HepG2 (cell line): ENCODE measurements around the gene KLHL36. TPM values are rescaled to one million over a fixed set of nuclear protein-coding genes. Genes with fewer than 3 reads are reported as not detected.

Experiments
- ISL2 ChIP-seq: sonication (generic); formaldehyde crosslinking; IDR thresholded peaks from 2 replicates; pipeline ENCODE4 v1.5.0; 2020; ENCODE audit warnings: missing genetic modification reagents
- KDM5A ChIP-seq: fragments of 200-600 bp; sonication (generic); IDR thresholded peaks from 2 replicates; pipeline ENCODE4 v1.7.0; 2018; ENCODE audit warnings: antibody characterized with exemption, mild to moderate bottlenecking, low read length, borderline replicate concordance
- MBNL3 ChIP-seq: fragments of 250-450 bp; sonication (Bioruptor Pico); conservative IDR thresholded peaks from 2 replicates; pipeline ENCODE4 v1.8.0; 2022; ENCODE audit warnings: mild to moderate bottlenecking, inconsistent platforms
- NAIF1 ChIP-seq: sonication (generic); formaldehyde crosslinking; IDR thresholded peaks from 2 replicates; pipeline ENCODE4 v1.5.0; 2020; ENCODE audit warnings: mild to moderate bottlenecking, missing genetic modification reagents, borderline replicate concordance
- PRMT3 ChIP-seq: sonication (generic); formaldehyde crosslinking; IDR thresholded peaks from 2 replicates; pipeline ENCODE4 v1.8.1; 2022; ENCODE audit warnings: low read depth, mild to moderate bottlenecking, moderate library complexity, missing genetic modification reagents, borderline replicate concordance
- SAP130 ChIP-seq: IDR thresholded peaks from 2 replicates; pipeline ENCODE4 v1.6.1; 2016; ENCODE audit warnings: low read depth
- SMAD1 ChIP-seq: sonication (generic); formaldehyde crosslinking; IDR thresholded peaks from 2 replicates; pipeline ENCODE4 v1.4.0; 2020; ENCODE audit warnings: missing genetic modification reagents, low read depth, mild to moderate bottlenecking, borderline replicate concordance
- STAG1 ChIP-seq: sonication (generic); formaldehyde crosslinking; IDR thresholded peaks from 2 replicates; pipeline ENCODE4 v1.4.0; 2020; ENCODE audit warnings: missing genetic modification reagents
- STAT5B ChIP-seq: sonication (generic); formaldehyde crosslinking; IDR thresholded peaks from 2 replicates; pipeline ENCODE4 v1.4.0; 2020; ENCODE audit warnings: missing genetic modification reagents
- TAF1 ChIP-seq: sonication (generic); formaldehyde crosslinking; IDR thresholded peaks from 2 replicates; pipeline ENCODE4 v1.4.0; 2020; ENCODE audit warnings: missing genetic modification reagents
- TAF15 ChIP-seq: fragments of 200-400 bp; formaldehyde crosslinking; IDR thresholded peaks from one replicate; pipeline ENCODE4 v1.6.1; 2018; ENCODE audit warnings: mild to moderate bottlenecking, low read depth, low read length; ENCODE audit not compliant: poor library complexity, severe bottlenecking
- TBL1XR1 ChIP-seq: fragments of 150-350 bp; IDR thresholded peaks from 2 replicates; pipeline ENCODE4 v1.6.1; 2014; ENCODE audit warnings: borderline replicate concordance, low read length; ENCODE audit not compliant: partially characterized antibody
- U2AF2 ChIP-seq: fragments of 200-400 bp; formaldehyde crosslinking; IDR thresholded peaks from 2 replicates; pipeline ENCODE4 v1.6.1; 2017; ENCODE audit warnings: low read depth, mild to moderate bottlenecking, low read length
- XRCC5 ChIP-seq: fragments of 200-400 bp; formaldehyde crosslinking; optimal IDR thresholded peaks from 2 replicates; pipeline ENCODE3; 2017; ENCODE audit warnings: mild to moderate bottlenecking, low read length
- ZBTB7B ChIP-seq: sonication (generic); formaldehyde crosslinking; IDR thresholded peaks from 2 replicates; pipeline ENCODE4 v1.4.0; 2020; ENCODE audit warnings: missing genetic modification reagents
- polyA plus RNA-seq, 8 experiments: library from polyadenylated mRNA; depleted of rRNA in 3 of 8; stranded (reverse) in 7 of 8; unstranded in 1 of 8; fragments of >200 nt; fragmentation: Illumina TruSeq in 4 of 8; extraction: Trizol in 4 of 8; gene quantifications; 2 replicates each; pipeline versions ENCODE4 v1.2.1 to v1.2.3, GENCODE V29; 2011 to 2016; ENCODE audit warnings: low read depth in 4 of 8, missing spikeins in 1 of 8, mixed read lengths in 1 of 8; ENCODE audit not compliant: insufficient read depth in 1 of 8
- total RNA-seq, 5 experiments: library from RNA; depleted of rRNA; stranded (reverse); fragments of >200 nt; fragmentation: Illumina TruSeq; extraction: Trizol; gene quantifications; 2 replicates each; pipeline ENCODE4 v1.2.3, GENCODE V29; 2016; ENCODE audit warnings: low read depth in 1 of 5
- TF ChIP-seq, protein P1 (sequence below): sonication (generic); formaldehyde crosslinking; IDR thresholded peaks from 2 replicates; pipeline ENCODE4 v1.4.0; 2020; ENCODE audit warnings: missing genetic modification reagents, borderline replicate concordance
- TF ChIP-seq, protein P2 (sequence below): sonication (generic); formaldehyde crosslinking; conservative IDR thresholded peaks from 2 replicates; pipeline ENCODE4 v1.8.0; 2022; ENCODE audit warnings: missing genetic modification reagents
- TF ChIP-seq, protein P3 (sequence below): sonication (generic); formaldehyde crosslinking; IDR thresholded peaks from 2 replicates; pipeline ENCODE4 v1.5.1; 2020; ENCODE audit warnings: mild to moderate bottlenecking, moderate library complexity, missing genetic modification reagents
- TF ChIP-seq, protein P4 (sequence below): sonication (generic); formaldehyde crosslinking; IDR thresholded peaks from 2 replicates; pipeline ENCODE4 v1.5.0; 2020; ENCODE audit warnings: missing genetic modification reagents
- TF ChIP-seq, protein P5 (sequence below): fragments of 450-650 bp; IDR thresholded peaks from 2 replicates; pipeline ENCODE4 v1.6.1; 2016

The KLHL36 gene
- total and polyA plus RNA-seq, 2 of the 13 experiments (the other 11 are each of a cell fraction or from before 2014, with no cell fraction given) = 24.3 to 26.0 TPM

DNA sequence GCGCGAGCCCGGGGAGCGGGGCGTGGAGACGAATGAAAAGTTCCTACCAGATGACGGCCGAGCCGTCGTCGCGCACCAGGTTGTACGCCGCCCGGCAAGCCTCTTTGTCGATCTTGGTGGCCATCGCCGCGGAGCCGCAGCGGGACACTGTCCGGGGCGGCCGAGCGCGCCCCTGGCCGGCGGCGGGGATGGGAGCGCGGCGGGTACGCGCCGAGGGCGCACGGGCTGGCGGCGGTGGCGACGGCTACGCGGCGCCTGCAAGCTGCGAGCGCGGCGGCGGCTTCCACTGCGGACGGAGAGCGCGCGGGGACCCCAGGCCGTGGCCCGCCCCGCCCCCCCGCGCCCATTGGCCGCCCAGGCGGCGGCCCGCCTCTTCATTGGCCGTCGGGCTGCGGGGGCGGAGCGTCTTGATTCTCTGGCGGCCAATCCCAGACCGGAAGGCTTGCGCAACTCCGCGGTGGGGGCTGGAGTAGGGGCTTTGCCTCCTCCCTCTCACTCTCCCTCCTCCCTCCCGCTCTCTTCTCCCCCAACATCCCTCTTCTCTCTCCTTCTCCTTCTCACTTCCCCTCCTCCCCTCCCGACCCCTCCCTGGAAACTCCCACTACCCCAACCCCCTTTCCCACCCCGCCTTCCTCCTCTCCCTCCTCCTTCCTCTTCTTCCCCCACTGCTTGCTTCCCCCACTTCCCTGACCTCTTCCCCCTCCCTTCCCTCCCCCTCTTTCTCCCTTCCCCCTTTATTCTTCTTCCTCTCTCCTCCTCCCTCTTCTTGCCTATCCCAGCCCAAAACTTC lies 30.3 kb upstream of the KLHL36 start, which contains the start of gene COTL1 (continued):
- no peak for TF ChIP-seq U2AF2
- TF ChIP-seq SMAD1 = no peak
- TF ChIP-seq, protein P1, sequence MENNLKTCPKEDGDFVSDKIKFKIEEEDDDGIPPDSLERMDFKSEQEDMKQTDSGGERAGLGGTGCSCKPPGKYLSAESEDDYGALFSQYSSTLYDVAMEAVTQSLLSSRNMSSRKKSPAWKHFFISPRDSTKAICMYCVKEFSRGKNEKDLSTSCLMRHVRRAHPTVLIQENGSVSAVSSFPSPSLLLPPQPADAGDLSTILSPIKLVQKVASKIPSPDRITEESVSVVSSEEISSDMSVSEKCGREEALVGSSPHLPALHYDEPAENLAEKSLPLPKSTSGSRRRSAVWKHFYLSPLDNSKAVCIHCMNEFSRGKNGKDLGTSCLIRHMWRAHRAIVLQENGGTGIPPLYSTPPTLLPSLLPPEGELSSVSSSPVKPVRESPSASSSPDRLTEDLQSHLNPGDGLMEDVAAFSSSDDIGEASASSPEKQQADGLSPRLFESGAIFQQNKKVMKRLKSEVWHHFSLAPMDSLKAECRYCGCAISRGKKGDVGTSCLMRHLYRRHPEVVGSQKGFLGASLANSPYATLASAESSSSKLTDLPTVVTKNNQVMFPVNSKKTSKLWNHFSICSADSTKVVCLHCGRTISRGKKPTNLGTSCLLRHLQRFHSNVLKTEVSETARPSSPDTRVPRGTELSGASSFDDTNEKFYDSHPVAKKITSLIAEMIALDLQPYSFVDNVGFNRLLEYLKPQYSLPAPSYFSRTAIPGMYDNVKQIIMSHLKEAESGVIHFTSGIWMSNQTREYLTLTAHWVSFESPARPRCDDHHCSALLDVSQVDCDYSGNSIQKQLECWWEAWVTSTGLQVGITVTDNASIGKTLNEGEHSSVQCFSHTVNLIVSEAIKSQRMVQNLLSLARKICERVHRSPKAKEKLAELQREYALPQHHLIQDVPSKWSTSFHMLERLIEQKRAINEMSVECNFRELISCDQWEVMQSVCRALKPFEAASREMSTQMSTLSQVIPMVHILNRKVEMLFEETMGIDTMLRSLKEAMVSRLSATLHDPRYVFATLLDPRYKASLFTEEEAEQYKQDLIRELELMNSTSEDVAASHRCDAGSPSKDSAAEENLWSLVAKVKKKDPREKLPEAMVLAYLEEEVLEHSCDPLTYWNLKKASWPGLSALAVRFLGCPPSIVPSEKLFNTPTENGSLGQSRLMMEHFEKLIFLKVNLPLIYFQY (CRISPR knock-in tag) = no peak
- TF ChIP-seq, protein P2, sequence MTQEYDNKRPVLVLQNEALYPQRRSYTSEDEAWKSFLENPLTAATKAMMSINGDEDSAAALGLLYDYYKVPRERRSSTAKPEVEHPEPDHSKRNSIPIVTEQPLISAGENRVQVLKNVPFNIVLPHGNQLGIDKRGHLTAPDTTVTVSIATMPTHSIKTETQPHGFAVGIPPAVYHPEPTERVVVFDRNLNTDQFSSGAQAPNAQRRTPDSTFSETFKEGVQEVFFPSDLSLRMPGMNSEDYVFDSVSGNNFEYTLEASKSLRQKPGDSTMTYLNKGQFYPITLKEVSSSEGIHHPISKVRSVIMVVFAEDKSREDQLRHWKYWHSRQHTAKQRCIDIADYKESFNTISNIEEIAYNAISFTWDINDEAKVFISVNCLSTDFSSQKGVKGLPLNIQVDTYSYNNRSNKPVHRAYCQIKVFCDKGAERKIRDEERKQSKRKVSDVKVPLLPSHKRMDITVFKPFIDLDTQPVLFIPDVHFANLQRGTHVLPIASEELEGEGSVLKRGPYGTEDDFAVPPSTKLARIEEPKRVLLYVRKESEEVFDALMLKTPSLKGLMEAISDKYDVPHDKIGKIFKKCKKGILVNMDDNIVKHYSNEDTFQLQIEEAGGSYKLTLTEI (CRISPR knock-in tag) = no peak
- TF ChIP-seq TAF1 = no peak
- TF ChIP-seq, protein P3, sequence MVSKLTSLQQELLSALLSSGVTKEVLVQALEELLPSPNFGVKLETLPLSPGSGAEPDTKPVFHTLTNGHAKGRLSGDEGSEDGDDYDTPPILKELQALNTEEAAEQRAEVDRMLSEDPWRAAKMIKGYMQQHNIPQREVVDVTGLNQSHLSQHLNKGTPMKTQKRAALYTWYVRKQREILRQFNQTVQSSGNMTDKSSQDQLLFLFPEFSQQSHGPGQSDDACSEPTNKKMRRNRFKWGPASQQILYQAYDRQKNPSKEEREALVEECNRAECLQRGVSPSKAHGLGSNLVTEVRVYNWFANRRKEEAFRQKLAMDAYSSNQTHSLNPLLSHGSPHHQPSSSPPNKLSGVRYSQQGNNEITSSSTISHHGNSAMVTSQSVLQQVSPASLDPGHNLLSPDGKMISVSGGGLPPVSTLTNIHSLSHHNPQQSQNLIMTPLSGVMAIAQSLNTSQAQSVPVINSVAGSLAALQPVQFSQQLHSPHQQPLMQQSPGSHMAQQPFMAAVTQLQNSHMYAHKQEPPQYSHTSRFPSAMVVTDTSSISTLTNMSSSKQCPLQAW (CRISPR knock-in tag) = no peak
- peak; percentile 58; the same call in 1 of the 2 replicates for TF ChIP-seq SAP130 (CRISPR knock-in tag)
- TF ChIP-seq, protein P4, sequence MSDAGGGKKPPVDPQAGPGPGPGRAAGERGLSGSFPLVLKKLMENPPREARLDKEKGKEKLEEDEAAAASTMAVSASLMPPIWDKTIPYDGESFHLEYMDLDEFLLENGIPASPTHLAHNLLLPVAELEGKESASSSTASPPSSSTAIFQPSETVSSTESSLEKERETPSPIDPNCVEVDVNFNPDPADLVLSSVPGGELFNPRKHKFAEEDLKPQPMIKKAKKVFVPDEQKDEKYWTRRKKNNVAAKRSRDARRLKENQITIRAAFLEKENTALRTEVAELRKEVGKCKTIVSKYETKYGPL = 0 out of 2 replicates have a peak, but pooled peaks have one; percentile 2
- no peak for TF ChIP-seq PRMT3 (CRISPR knock-in tag)
- TF ChIP-seq ISL2 (CRISPR knock-in tag) = no peak
- no peak for TF ChIP-seq STAG1 (CRISPR knock-in tag)
- no peak for TF ChIP-seq TAF15
- TF ChIP-seq, protein P5, sequence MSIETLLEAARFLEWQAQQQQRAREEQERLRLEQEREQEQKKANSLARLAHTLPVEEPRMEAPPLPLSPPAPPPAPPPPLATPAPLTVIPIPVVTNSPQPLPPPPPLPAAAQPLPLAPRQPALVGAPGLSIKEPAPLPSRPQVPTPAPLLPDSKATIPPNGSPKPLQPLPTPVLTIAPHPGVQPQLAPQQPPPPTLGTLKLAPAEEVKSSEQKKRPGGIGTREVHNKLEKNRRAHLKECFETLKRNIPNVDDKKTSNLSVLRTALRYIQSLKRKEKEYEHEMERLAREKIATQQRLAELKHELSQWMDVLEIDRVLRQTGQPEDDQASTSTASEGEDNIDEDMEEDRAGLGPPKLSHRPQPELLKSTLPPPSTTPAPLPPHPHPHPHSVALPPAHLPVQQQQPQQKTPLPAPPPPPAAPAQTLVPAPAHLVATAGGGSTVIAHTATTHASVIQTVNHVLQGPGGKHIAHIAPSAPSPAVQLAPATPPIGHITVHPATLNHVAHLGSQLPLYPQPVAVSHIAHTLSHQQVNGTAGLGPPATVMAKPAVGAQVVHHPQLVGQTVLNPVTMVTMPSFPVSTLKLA = no peak
- peak; percentile 9; the same call in 1 of the 2 replicates for TF ChIP-seq ZBTB7B (CRISPR knock-in tag)
- TF ChIP-seq STAT5B (CRISPR knock-in tag) = no peak
- no peak for TF ChIP-seq XRCC5
- TF ChIP-seq NAIF1 (CRISPR knock-in tag) = no peak
- TF ChIP-seq TBL1XR1 = no peak
- no peak for TF ChIP-seq MBNL3 (CRISPR knock-in tag)
- no peak for TF ChIP-seq KDM5A
